Panc1 (cell line): ENCODE results near the gene PRRT1. TPM values are rescaled to one million over a fixed set of nuclear protein-coding genes. Genes with fewer than 3 reads are reported as not detected.
A peak's percentile ranks its signal among the peaks of the same experiment; 100 is the strongest.

Experiments used
- ATAC-seq: fragments of 200-7000 bp; cut with Tn5 transposase; 2 replicates; pipeline ENCODE4 v1.9.1; 2020; ENCODE audit warnings: mild to moderate bottlenecking, moderate library complexity
- BruUV-seq: library from RNA; stranded (reverse); fragments of 400-500 nt; replicated peaks from 2 replicates; lab custom pipeline; 2021; lab: Mats Ljungman, UMichigan
- CTCF ChIA-PET: fragments of 300-600 bp; sonication (Branson Sonifier 250); formaldehyde crosslinking; loops from one replicate; lab custom pipeline; 2022; ENCODE audit warnings: antibody characterized with exemption; lab: Charles Lee
- POLR2A ChIA-PET: fragments of 300-600 bp; sonication (Branson Sonifier 250); formaldehyde crosslinking; loops from one replicate; lab custom pipeline; 2022; ENCODE audit warnings: antibody characterized with exemption; lab: Charles Lee
- DNase-seq: peaks from one replicate; pipeline ENCODE4 v3.0.0-alpha.2; 2010; ENCODE audit warnings: low read depth, low spot score
- H3K27ac ChIP-seq: 2 replicates; pipeline ENCODE4 v1.5.1; 2011; ENCODE audit warnings: mild to moderate bottlenecking, low read length, inconsistent platforms
- H3K27me3 ChIP-seq: fragments of 200-500 bp; sonication (Bioruptor generic); 2 replicates; pipeline ENCODE4 v1.6.0; 2014; ENCODE audit warnings: low read length, inconsistent platforms; ENCODE audit not compliant: control insufficient read depth, insufficient read depth
- H3K36me3 ChIP-seq: fragments of 200-500 bp; sonication (Bioruptor generic); 2 replicates; pipeline ENCODE4 v1.5.1; 2014; ENCODE audit warnings: inconsistent platforms, mild to moderate bottlenecking, low read length, moderate library complexity; ENCODE audit not compliant: control insufficient read depth, insufficient read depth
- H3K4me1 ChIP-seq: 2 replicates; pipeline ENCODE4 v1.5.1; 2011; ENCODE audit warnings: inconsistent platforms, mild to moderate bottlenecking, low read length, moderate library complexity; ENCODE audit not compliant: control insufficient read depth, insufficient read depth
- H3K4me3 ChIP-seq, 2 experiments: 2 replicates each; pipeline ENCODE4 v1.5.1; 2011 to 2012; ENCODE audit warnings: low read depth in 2 of 2, low read length in 2 of 2, mild to moderate bottlenecking in 2 of 2, inconsistent platforms in 1 of 2, moderate library complexity in 1 of 2
- H3K9me3 ChIP-seq: fragments of 200-500 bp; sonication (Bioruptor generic); 2 replicates; pipeline ENCODE4 v1.5.1; 2014; ENCODE audit warnings: low read depth, mild to moderate bottlenecking, inconsistent platforms, low read length, moderate library complexity; ENCODE audit not compliant: control insufficient read depth, insufficient read depth
- POLR2AphosphoS5 ChIP-seq: IDR thresholded peaks from 2 replicates; pipeline ENCODE4 v1.6.1; 2012; ENCODE audit warnings: mild to moderate bottlenecking, low read depth, low read length, moderate library complexity
- REST ChIP-seq, 2 experiments: IDR thresholded peaks; 2 replicates each; pipeline ENCODE4 v1.6.1; 2011 to 2012; ENCODE audit warnings: low read depth in 2 of 2, control low read depth in 1 of 2, low read length in 1 of 2, mild to moderate bottlenecking in 1 of 2, moderate library complexity in 1 of 2; ENCODE audit not compliant: insufficient read depth in 1 of 2
- SIN3A ChIP-seq: IDR thresholded peaks from 2 replicates; pipeline ENCODE4 v1.6.1; 2012; ENCODE audit warnings: low read depth, mild to moderate bottlenecking, low read length, moderate library complexity, borderline replicate concordance; ENCODE audit not compliant: insufficient read depth
- TCF7L2 ChIP-seq: IDR thresholded peaks from 2 replicates; pipeline ENCODE4 v1.6.1; 2011; ENCODE audit warnings: mild to moderate bottlenecking, low read depth, low read length, inconsistent platforms
- in situ Hi-C: cut with HindIII; loops from 2 replicates; pipeline ENCODE4 v1.10.0; 2016; ENCODE audit warnings: low sequenced_read_pairs, low pct_unique_long_range_greater_than_20kb
- intact Hi-C: fragments of 100-400 bp; cut with micrococcal nuclease; formaldehyde crosslinking; loops from one replicate; pipeline ENCODE4 v1.10.0; 2022; ENCODE audit not compliant: unreplicated experiment
- total RNA-seq: library from RNA; stranded (reverse); gene quantifications from one replicate; pipeline ENCODE4 v1.2.1, GENCODE V29; 2021; ENCODE audit not compliant: unreplicated experiment
- TF ChIP-seq, protein P1 (sequence below): fragments of 450-650 bp; IDR thresholded peaks from 2 replicates; pipeline ENCODE4 v1.5.1; 2017; ENCODE audit warnings: mild to moderate bottlenecking

PRRT1 gene
- total RNA-seq, 1 experiment from 2014 or later, result 1.3 TPM

DNA sequence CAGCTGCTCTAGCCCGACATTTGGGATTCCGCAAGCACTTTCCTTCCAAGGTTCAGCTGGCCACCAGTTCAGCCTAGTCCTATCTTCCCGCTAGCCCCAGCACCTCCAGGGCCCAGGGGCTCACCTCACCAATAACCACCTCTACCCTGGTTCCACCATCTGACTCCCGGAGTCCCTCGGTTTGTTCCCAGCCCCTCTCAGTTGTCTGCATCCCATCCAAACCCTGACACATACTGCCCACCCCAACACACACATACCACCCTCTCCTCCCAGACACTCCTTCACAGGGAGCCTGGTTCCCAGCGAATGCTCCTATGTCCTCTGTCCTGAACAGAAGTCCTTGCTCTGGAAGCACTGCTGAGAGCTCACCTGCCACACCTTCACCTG, 43.0 kb downstream of the PRRT1 start:
- TF ChIP-seq SIN3A, result no peak
- no peak for TF ChIP-seq POLR2AphosphoS5
- no peak for TF ChIP-seq TCF7L2
- TF ChIP-seq REST (IDR thresholded peaks at IDR 0.05; ENCODE audit: insufficient read depth in 1 of 2, low read depth in 2 of 2, low read length in 1 of 2), result no peak
- TF ChIP-seq, protein P1, sequence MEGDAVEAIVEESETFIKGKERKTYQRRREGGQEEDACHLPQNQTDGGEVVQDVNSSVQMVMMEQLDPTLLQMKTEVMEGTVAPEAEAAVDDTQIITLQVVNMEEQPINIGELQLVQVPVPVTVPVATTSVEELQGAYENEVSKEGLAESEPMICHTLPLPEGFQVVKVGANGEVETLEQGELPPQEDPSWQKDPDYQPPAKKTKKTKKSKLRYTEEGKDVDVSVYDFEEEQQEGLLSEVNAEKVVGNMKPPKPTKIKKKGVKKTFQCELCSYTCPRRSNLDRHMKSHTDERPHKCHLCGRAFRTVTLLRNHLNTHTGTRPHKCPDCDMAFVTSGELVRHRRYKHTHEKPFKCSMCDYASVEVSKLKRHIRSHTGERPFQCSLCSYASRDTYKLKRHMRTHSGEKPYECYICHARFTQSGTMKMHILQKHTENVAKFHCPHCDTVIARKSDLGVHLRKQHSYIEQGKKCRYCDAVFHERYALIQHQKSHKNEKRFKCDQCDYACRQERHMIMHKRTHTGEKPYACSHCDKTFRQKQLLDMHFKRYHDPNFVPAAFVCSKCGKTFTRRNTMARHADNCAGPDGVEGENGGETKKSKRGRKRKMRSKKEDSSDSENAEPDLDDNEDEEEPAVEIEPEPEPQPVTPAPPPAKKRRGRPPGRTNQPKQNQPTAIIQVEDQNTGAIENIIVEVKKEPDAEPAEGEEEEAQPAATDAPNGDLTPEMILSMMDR, result no peak
- Histone ChIP-seq H3K36me3 (no peaks in the 10 kb centered on the region), H3K27me3 (peaks cover 6% of the 10 kb centered on the region; the same call in 1 of the 2 replicates), H3K4me1 (peaks cover 4% of the 10 kb centered on the region; the same call in 1 of the 2 replicates), H3K4me3 (no peak overlapping the region), H3K27ac (no peak overlapping the region), H3K9me3 (no peaks in the 10 kb centered on the region)
- intact Hi-C loops (no loop called here), in situ Hi-C loops (no loop called here)
- ATAC-seq (peak; percentile 25), DNase-seq (no peak)
- ChIA-PET CTCF (interaction anchor here (0.6 kb wide), 1 partner anchor 1006 kb away, joined by 4 read pairs; no protein-coding TSS in a partner anchor), POLR2A (no interaction called here)
- BruUV-seq, result no TSS peak

DNA sequence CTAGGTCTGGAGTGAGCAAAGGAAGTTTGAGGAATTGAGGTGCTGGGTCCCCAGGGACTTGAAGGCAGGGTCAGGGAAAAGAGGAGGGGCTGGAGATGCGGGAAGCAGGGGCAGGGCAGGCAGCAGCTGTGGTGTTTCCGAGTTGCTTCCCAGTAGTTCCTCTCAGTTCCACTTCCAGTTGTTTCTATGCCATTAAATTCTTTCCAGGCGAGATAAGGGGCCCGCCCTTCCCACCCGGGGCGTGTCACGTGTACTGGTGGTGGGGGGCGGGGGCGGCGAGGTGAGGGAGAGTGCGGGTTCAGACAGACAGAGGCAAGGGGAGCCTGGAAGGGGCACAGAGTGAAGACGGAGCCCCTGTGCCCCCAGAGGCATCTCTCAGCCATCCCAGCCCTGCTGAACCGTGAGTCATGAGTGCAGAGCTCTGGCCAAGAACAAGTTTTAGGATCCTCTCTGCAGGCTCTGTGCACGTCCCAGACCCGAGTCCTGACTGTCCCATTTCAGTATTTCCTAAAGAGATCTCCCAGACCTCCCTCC, 43.6 kb downstream of the PRRT1 start:
- Histone ChIP-seq H3K4me1 (peaks cover 4% of the 10 kb centered on the region; the same call in 1 of the 2 replicates), H3K36me3 (no peaks in the 10 kb centered on the region), H3K27ac (no peak overlapping the region), H3K9me3 (no peaks in the 10 kb centered on the region), H3K4me3 (no peak overlapping the region), H3K27me3 (peaks cover 6% of the 10 kb centered on the region; the same call in 1 of the 2 replicates)
- DNase-seq, result no peak
- BruUV-seq, result no TSS peak
- ChIA-PET CTCF (no interaction called here), POLR2A (no interaction called here)
- peak; percentile 66 for ATAC-seq
- intact Hi-C loops, result no loop called here
- in situ Hi-C loops, result no loop called here
- TF ChIP-seq POLR2AphosphoS5, result no peak
- no peak for TF ChIP-seq REST (IDR thresholded peaks at IDR 0.05; ENCODE audit: insufficient read depth in 1 of 2, low read depth in 2 of 2, low read length in 1 of 2)
- TF ChIP-seq, protein P1, result no peak
- no peak for TF ChIP-seq SIN3A
